K562 (cell line): ENCODE results near the gene RELA. TPM values are rescaled to one million over a fixed set of nuclear protein-coding genes. Genes with fewer than 3 reads are reported as not detected.

ENCODE experiments used
- AFF1 ChIP-seq, 2 experiments: fragments of 450-650 bp; IDR thresholded peaks; 2 replicates each; pipeline ENCODE4 v1.6.1; 2018; ENCODE audit warnings: mild to moderate bottlenecking in 2 of 2, low read depth in 1 of 2; ENCODE audit not compliant: partially characterized antibody in 2 of 2
- FOXK2 ChIP-seq, 2 experiments: fragments of 450-650 bp; IDR thresholded peaks in 1 of 2; conservative IDR thresholded peaks in 1 of 2; 2 replicates each; pipeline ENCODE4 v1.6.1; 2016; ENCODE audit warnings: low read depth in 2 of 2, mild to moderate bottlenecking in 1 of 2
- HNRNPUL1 ChIP-seq: fragments of 200-400 bp; formaldehyde crosslinking; IDR thresholded peaks from 2 replicates; pipeline ENCODE4 v1.6.1; 2017; ENCODE audit warnings: low read length
- IRF1 ChIP-seq: sonication (generic); formaldehyde crosslinking; IDR thresholded peaks from 2 replicates; pipeline ENCODE4 v1.8.0; 2022; ENCODE audit warnings: missing genetic modification reagents, mild to moderate bottlenecking, borderline replicate concordance
- JUN ChIP-seq, 2 experiments: sonication (generic) in 1 of 2; formaldehyde crosslinking in 1 of 2; IDR thresholded peaks; 2 replicates each; pipeline versions ENCODE4 v1.6.1 to v1.8.0; 2012 to 2022; ENCODE audit warnings: borderline replicate concordance in 2 of 2, mild to moderate bottlenecking in 2 of 2, improper control_type of control experiment in 1 of 2, low read depth in 1 of 2, low read length in 1 of 2, missing genetic modification reagents in 1 of 2
- MYBL2 ChIP-seq, 2 experiments: fragments of 450-650 bp in 1 of 2; sonication (generic) in 1 of 2; formaldehyde crosslinking in 1 of 2; IDR thresholded peaks; 2 replicates each; pipeline versions ENCODE4 v1.6.1 to v1.8.1; 2017 to 2022; ENCODE audit warnings: borderline replicate concordance in 1 of 2, inconsistent platforms in 1 of 2, low read depth in 1 of 2, mild to moderate bottlenecking in 1 of 2, missing genetic modification reagents in 1 of 2, moderate library complexity in 1 of 2
- NFIX ChIP-seq: fragments of 250-450 bp; sonication (Bioruptor Pico); IDR thresholded peaks from 2 replicates; pipeline ENCODE4 v1.4.0; 2020; ENCODE audit warnings: low read depth, mild to moderate bottlenecking, moderate library complexity
- RBM39 ChIP-seq: fragments of 200-400 bp; formaldehyde crosslinking; optimal IDR thresholded peaks from 2 replicates; pipeline ENCODE3; 2018; ENCODE audit warnings: low read depth, low read length
- ZNF407 ChIP-seq: fragments of 450-650 bp; IDR thresholded peaks from 2 replicates; pipeline ENCODE4 v1.6.1; 2016; ENCODE audit warnings: low read depth
- ZNF764 ChIP-seq: fragments of 250-450 bp; sonication (Bioruptor Pico); IDR thresholded peaks from 2 replicates; pipeline ENCODE4 v1.4.0; 2020; ENCODE audit warnings: low read depth, mild to moderate bottlenecking, moderate library complexity
- ZSCAN32 ChIP-seq: fragments of 450-650 bp; formaldehyde crosslinking; IDR thresholded peaks from 2 replicates; pipeline ENCODE4 v1.4.0; 2020; ENCODE audit warnings: mild to moderate bottlenecking, moderate library complexity
- polyA plus RNA-seq, 8 experiments: library from polyadenylated mRNA; depleted of rRNA in 4 of 8; stranded (reverse) in 5 of 8; unstranded in 3 of 8; fragments of >200 nt; fragmentation: Nextera tagmentation in 2 of 8; fragmentation: Illumina TruSeq in 1 of 8; extraction: Ambion mirVana in 2 of 8; extraction: Trizol in 1 of 8; gene quantifications; 2 replicates each; pipeline versions ENCODE4 v1.2.1 to v1.2.3, GENCODE V29; 2011 to 2014; ENCODE audit warnings: inconsistent platforms in 1 of 8, missing spikeins in 1 of 8
- total RNA-seq, 7 experiments: library from RNA; depleted of rRNA in 6 of 7; stranded (reverse); fragments of >200 nt in 6 of 7; fragmentation: Illumina TruSeq in 2 of 7; extraction: Trizol in 2 of 7; gene quantifications; 2 replicates each; pipeline versions ENCODE4 v1.2.1 to v1.2.3, GENCODE V29; 2011 to 2021; ENCODE audit warnings: low replicate concordance in 1 of 7

Gene RELA
- total and polyA plus RNA-seq, 9 of the 15 experiments (the other 6 are each of a cell fraction or from before 2014, with no cell fraction given) = 6.0 to 67.4 (median 20.6) TPM

- TF ChIP-seq AFF1 (IDR thresholded peaks at IDR 0.05; ENCODE audit: low read depth in 1 of 2, partially characterized antibody in 2 of 2) (peak; percentile 65 to 96), RBM39 (peak; percentile 53), ZNF407 (no peak), HNRNPUL1 (no peak), ZSCAN32 (CRISPR knock-in tag) (peak; percentile 31; the same call in 1 of the 2 replicates), JUN (IDR thresholded peaks at IDR 0.05; ENCODE audit: borderline replicate concordance, low read depth, low read length) (peak; percentile 76; the same call in 1 of the 2 replicates), JUN (CRISPR knock-in tag; IDR thresholded peaks at IDR 0.05; ENCODE audit: borderline replicate concordance) (no peak), IRF1 (CRISPR knock-in tag) (peak; percentile 90; the same call in 1 of the 2 replicates), FOXK2 (conservative IDR thresholded peaks at IDR 0.05 in 1 of 2, IDR thresholded peaks at IDR 0.05 in 1 of 2; ENCODE audit: low read depth in 2 of 2) (peak; percentile 92 to 98), NFIX (peak; percentile 24; the same call in 1 of the 2 replicates), ZNF764 (CRISPR knock-in tag) (0 out of 2 replicates have a peak, but pooled peaks have one; percentile 8), MYBL2 (IDR thresholded peaks at IDR 0.05; ENCODE audit: low read depth) (peak; percentile 65), MYBL2 (CRISPR knock-in tag; IDR thresholded peaks at IDR 0.05; ENCODE audit: borderline replicate concordance) (no peak)
These were observed 49.3 kb upstream of the RELA start, which contains the start of gene KAT5 (continued) for GRCh38 chr11:65711785-65712632.
